Heart right ventricle (tissue), 16 donors: ENCODE measurements around the gene GPC2. TPM values are rescaled to one million over a fixed set of nuclear protein-coding genes. Genes with fewer than 3 reads are reported as not detected.
A peak's percentile ranks its signal among the peaks of the same experiment; 100 is the strongest.

Experiments used
- ATAC-seq, 8 donors: fragments of 200-7000 bp; cut with Tn5 transposase; one replicate each; pipeline ENCODE4 v1.9.1; 2020; ENCODE audit warnings: mild to moderate bottlenecking in 8 of 8, moderate library complexity in 8 of 8, moderate number of reproducible peaks in 1 of 8
- DNase-seq, 2 donors: peaks; one replicate each; pipeline ENCODE4 v3.0.0-alpha.2; 2020
- H3K27ac ChIP-seq, 10 donors: fragments of 200-600 bp; sonication (generic) in 2 of 10; one replicate each; pipeline versions ENCODE4 v1.5.0 to v1.8.0; 2020 to 2022; ENCODE audit warnings: mild to moderate bottlenecking in 3 of 10
- H3K27me3 ChIP-seq, 7 donors: fragments of 200-600 bp; one replicate each; pipeline ENCODE4 v1.8.0; 2021 to 2022; ENCODE audit warnings: mild to moderate bottlenecking in 2 of 7
- H3K36me3 ChIP-seq, 9 donors: fragments of 200-600 bp; sonication (generic) in 1 of 9; one replicate each; pipeline versions ENCODE4 v1.5.0 to v1.8.0; 2020 to 2022; ENCODE audit warnings: mild to moderate bottlenecking in 2 of 9
- H3K4me1 ChIP-seq, 9 donors: fragments of 200-600 bp; sonication (generic) in 1 of 9; one replicate each; pipeline versions ENCODE4 v1.5.0 to v1.8.0; 2020 to 2022; ENCODE audit warnings: mild to moderate bottlenecking in 4 of 9
- H3K4me3 ChIP-seq, 10 donors: fragments of 200-600 bp; sonication (generic) in 2 of 10; one replicate each; pipeline versions ENCODE4 v1.5.0 to v1.8.0; 2020 to 2022; ENCODE audit warnings: mild to moderate bottlenecking in 7 of 10, moderate library complexity in 2 of 10
- H3K9me3 ChIP-seq, 11 donors: fragments of 200-600 bp in 10 of 11; sonication (generic) in 2 of 11; one replicate each; pipeline versions ENCODE4 v1.5.0 to v1.8.0; 2013 to 2022; ENCODE audit warnings: mild to moderate bottlenecking in 2 of 11, control low read depth in 1 of 11, moderate library complexity in 1 of 11
- WGBS, 2 donors: extraction: QIAGEN DNeasy Blood & Tissue Kit; methylation state at CpG; one replicate each; pipeline ENCODE4 v1.1.7; 2013; ENCODE audit warnings: inconsistent platforms in 1 of 2; 5-methylcytosine and 5-hydroxymethylcytosine counted together
- intact Hi-C, 10 donors: fragments of 100-400 bp; cut with DNase I; formaldehyde crosslinking; loops; one replicate each; pipeline versions ENCODE4 v1.11.1 to v1.14.2; 2022
- polyA plus RNA-seq, 2 donors: library from polyadenylated mRNA; stranded (reverse); fragments of 200-250 nt; gene quantifications; one replicate each; pipeline ENCODE4 v1.2.3, GENCODE V29; 2013
- total RNA-seq, 10 donors: library from RNA; stranded (reverse); fragmentation: NEBNext Ultra II Directional in 3 of 10; extraction: Animal tissue kit (Norgen Biotek cat#: 25700) in 3 of 10; gene quantifications; one replicate each; pipeline versions ENCODE4 v1.2.1 to v1.2.4, GENCODE V29; 2021 to 2023
- TF ChIP-seq, protein P1 (sequence below), 9 donors: fragments of 200-600 bp; sonication (generic) in 2 of 9; IDR thresholded peaks; one replicate each; pipeline versions ENCODE4 v1.5.0 to v1.8.0; 2021 to 2022; ENCODE audit warnings: antibody characterized with exemption in 9 of 9, mild to moderate bottlenecking in 5 of 9, moderate library complexity in 1 of 9
- donor health status: Arrhythmogenic right ventricular cardiomyopathy.
- donor health status: ischemic (EF 13 %, LVEDD 7.1; RV severe dilation, severe dysfunction).
- donor health status: healthy with polysubstance abuse.
- donor health status: DM: no; HTN: yes; CAD: no.
- donor health status: DM: no; HTN: no; CAD: no.
- donor health status: ischemic (EF 25% LVEDD 6.9; RV normal size, moderate dysfunction).
- donor health status: ischemic (EF 25% LVEDD 5.7; RV mildly dilated, moderate dysfunction).
- donor health status: healthy.
- donor health status: DM: yes; HTN: yes; CAD: no.
- donor health status: Ischemic cardiomyopathy.
- donor health status: ischemic (EF 35%, LVEDD 5.7; RV mildly dilated, moderate dysfunction).
- donor health status: nonischemic (EF 11% LVEDD 7.7; RV severe dilation, severe dysfunction).
- donor health status: DM: yes; HTN: yes; CAD: no.
- donor health status: PGD.
- donor health status: ischemic (EF 29% LVEDD 5.4; RV normal size, mild dysfunction).
- donor health status: nonischemic (EF 23%, LVEDD 6.1; RV moderate dilation, normal function).

The GPC2 gene
- total and polyA plus RNA-seq, 12 donors, result 0.11 to 1.1 (median 0.51) TPM; not detected in 2

GRCh38 chr7:100176096-100177044, 811 bp downstream of the GPC2 start:
- Histone ChIP-seq H3K4me1 (peaks cover 0 to 25% (median 18%) of the 10 kb centered on the region in 9 donors), H3K27ac (peak overlapping the region in 6 of 10 donors; percentile 18 to 62 (median 26)), H3K36me3 (no peaks in the 10 kb centered on the region), H3K9me3 (no peaks in the 10 kb centered on the region), H3K27me3 (peaks cover 0 to 29% (median 17%) of the 10 kb centered on the region in 7 donors), H3K4me3 (peak overlapping the region in 9 of 10 donors; percentile 28 to 61 (median 54))
- TF ChIP-seq, protein P1, sequence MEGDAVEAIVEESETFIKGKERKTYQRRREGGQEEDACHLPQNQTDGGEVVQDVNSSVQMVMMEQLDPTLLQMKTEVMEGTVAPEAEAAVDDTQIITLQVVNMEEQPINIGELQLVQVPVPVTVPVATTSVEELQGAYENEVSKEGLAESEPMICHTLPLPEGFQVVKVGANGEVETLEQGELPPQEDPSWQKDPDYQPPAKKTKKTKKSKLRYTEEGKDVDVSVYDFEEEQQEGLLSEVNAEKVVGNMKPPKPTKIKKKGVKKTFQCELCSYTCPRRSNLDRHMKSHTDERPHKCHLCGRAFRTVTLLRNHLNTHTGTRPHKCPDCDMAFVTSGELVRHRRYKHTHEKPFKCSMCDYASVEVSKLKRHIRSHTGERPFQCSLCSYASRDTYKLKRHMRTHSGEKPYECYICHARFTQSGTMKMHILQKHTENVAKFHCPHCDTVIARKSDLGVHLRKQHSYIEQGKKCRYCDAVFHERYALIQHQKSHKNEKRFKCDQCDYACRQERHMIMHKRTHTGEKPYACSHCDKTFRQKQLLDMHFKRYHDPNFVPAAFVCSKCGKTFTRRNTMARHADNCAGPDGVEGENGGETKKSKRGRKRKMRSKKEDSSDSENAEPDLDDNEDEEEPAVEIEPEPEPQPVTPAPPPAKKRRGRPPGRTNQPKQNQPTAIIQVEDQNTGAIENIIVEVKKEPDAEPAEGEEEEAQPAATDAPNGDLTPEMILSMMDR (IDR thresholded peaks at IDR 0.05), result no peak
- ATAC-seq (no peak), DNase-seq (no peak)
- intact Hi-C loops, result no loop called here
- 52 to 54% methylated on average over 14 of the region's 14 CpGs for WGBS, 2 donors

GRCh38 chr7:100175296-100175935, 1.8 kb downstream of the GPC2 start:
- H3K9me3 ChIP-seq, result no peaks in the 10 kb centered on the region
- 96 to 97% methylated on average over 14 of the region's 14 CpGs for WGBS, 2 donors
- peaks cover 0 to 38% (median 25%) of the 10 kb centered on the region in 7 donors for H3K27me3 ChIP-seq
- TF ChIP-seq, protein P1 (IDR thresholded peaks at IDR 0.05), result no peak
- no peak for DNase-seq
- ATAC-seq, result no peak
- intact Hi-C loops, result no loop called here
- H3K4me1 ChIP-seq, result peaks cover 2 to 31% (median 19%) of the 10 kb centered on the region in 9 donors
- H3K27ac ChIP-seq, result no peak overlapping the region
- H3K36me3 ChIP-seq, result no peaks in the 10 kb centered on the region
- no peak overlapping the region for H3K4me3 ChIP-seq

DNA sequence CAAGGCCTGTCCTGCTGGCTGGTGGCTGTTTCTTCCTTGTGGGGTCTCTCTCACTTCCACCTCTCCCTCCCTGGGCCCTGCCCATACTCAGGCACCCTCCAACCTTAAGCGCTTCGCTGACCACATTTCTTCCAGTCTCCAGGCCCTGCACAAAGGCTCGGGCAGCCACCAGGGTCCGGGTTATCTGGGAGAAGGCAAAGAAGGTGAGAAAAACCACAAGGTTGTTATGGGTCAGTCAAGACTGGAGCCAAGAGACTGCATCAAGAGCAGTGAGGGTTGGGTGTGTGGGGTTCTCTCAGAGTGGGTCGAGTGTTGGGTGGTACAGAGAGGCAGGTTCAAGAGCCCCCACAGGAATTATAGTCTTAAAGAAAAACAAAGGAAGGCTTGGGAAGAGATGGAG, 2.6 kb downstream of the GPC2 start:
- WGBS, 2 donors, result 91% methylated on average over 5 of the region's 5 CpGs
- no peaks in the 10 kb centered on the region for H3K36me3 ChIP-seq
- intact Hi-C loops, result no loop called here
- no peak overlapping the region for H3K4me3 ChIP-seq
- H3K27ac ChIP-seq, result no peak overlapping the region
- DNase-seq (no peak), ATAC-seq (no peak)
- H3K27me3 ChIP-seq, result peaks cover 0 to 46% (median 25%) of the 10 kb centered on the region in 7 donors
- peaks cover 2 to 31% (median 19%) of the 10 kb centered on the region in 9 donors for H3K4me1 ChIP-seq
- TF ChIP-seq, protein P1 (IDR thresholded peaks at IDR 0.05), result no peak
- H3K9me3 ChIP-seq, result no peaks in the 10 kb centered on the region

DNA sequence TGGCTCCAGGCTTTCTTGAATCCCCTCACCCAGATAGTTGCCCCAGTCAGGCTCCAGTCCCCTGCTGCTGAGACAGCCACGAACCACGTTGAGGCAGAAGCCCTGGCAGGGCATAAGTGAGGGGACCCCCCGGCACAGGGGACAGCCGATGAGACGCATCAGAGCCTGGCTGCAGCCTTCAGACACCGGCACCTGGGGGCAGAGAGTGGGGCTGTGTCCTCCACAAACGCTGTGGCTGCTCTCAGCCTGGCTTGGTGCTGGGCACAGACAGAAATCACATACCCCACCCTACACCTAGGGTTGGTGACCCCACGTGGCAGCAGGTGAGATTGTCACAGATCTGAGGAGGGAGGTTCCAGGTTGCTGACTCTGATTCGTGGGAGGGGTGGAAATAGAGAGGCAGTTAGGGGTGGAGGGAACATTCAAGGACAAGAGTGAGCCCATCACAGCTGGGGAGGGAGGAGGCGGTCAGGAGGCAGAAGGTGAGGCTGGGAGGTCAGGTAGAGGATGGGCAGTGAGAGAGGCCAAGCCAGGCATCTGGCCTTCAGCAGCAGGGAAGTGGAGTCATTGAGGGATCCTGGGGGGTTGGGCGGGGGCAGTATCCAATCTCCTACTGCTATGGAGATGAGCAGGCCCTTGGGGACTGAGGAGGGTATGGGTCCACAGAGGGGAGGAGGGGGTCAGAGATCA, 3.2 kb downstream of the GPC2 start:
- Histone ChIP-seq H3K27me3 (peaks cover 0 to 49% (median 25%) of the 10 kb centered on the region in 7 donors), H3K36me3 (no peaks in the 10 kb centered on the region), H3K9me3 (no peaks in the 10 kb centered on the region), H3K4me1 (peaks cover 2 to 32% (median 19%) of the 10 kb centered on the region in 9 donors), H3K4me3 (no peak overlapping the region), H3K27ac (no peak overlapping the region)
- WGBS, 2 donors, result 93% methylated on average over 11 of the region's 11 CpGs
- ATAC-seq (no peak), DNase-seq (no peak)
- intact Hi-C loops, result no loop called here
- TF ChIP-seq, protein P1 (IDR thresholded peaks at IDR 0.05), result no peak
